HFF-Myc (cell line): ENCODE data around the gene FAM89B.

Experiments used
- DNase-seq: peaks from one replicate; pipeline ENCODE4 v3.0.0-alpha.2; 2011; ENCODE audit warnings: low read depth; ENCODE audit errors: extremely low read depth
- H3K4me3 ChIP-seq: replicated peaks from 2 replicates; pipeline ENCODE4 v1.5.1; 2011; ENCODE audit warnings: low read depth, mild to moderate bottlenecking, control low read depth, low read length
- CTCF ChIP-seq: IDR thresholded peaks from 2 replicates; pipeline ENCODE4 v1.5.1; 2012; ENCODE audit warnings: mild to moderate bottlenecking, low read depth, low read length, control low read depth; ENCODE audit errors: missing control alignments

The FAM89B gene

GRCh38 chr11:65548395-65548794 lies 23.9 kb upstream of the FAM89B start:
- no peak overlapping the region for H3K4me3 ChIP-seq
- DNase-seq: no peak
- no peak for TF ChIP-seq CTCF

DNA sequence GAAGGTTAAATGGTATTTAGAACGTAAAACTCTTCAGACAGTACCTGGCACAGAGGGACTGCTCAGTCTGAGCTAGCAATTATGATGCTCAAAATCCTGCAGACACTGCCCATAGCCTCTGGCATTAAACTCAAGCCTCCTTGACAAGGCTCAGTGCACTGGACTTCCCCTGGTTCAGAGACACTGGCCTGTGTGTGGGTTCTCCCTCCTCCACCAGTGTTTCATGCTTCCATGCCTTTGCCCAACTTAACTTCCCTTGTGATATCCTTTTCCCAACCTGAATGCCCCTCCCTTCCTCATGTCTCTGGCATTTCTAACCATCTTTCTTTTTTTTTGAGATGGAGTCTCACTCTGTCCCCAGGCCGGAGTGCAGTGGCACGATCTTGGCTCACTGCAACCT lies 23.2 kb upstream of the FAM89B start:
- no peak overlapping the region for H3K4me3 ChIP-seq
- no peak for DNase-seq
- TF ChIP-seq CTCF: no peak

DNA sequence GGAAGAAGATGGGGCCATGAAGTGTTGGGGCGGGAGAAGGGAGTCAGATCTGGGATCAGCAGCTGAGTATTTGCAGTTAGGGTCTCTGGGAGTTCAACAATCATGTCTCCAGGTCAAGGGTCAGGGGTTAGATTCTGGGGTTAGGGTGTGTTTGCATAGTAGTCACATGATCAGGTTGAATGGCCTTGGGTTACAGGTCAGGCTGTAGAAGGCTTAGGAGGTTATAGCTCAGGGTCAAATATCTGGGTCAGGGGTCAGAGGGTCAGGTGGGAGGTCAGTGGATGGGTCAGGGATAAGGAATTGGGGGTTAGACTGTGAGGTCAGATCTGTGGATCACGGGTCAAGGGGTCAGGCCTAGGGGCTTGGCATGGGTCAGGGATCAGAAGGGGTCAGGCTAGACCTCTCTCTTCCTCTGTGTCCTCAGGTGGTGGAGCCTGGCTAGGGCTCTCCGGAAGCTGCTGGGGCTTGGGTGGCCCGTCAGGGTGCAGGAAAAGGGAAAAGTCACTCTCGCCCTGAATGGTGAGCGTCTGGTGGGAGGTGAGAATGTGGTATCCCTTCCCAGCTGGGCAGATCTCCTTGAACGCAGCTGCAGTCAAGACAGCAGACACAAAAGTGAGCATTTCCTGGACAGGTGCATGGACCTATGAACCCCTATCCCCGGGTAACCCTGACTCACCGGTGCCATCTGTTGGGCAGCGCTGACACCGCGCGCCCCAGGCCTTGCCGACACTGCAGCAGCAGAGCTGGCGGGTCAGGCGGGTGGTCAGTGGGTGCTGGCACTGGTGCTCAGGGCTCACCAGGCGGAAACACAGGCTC lies 20.6 kb upstream of the FAM89B start:
- H3K4me3 ChIP-seq: no peak overlapping the region
- no peak for DNase-seq

GRCh38 chr11:65552388-65552951 lies 19.9 kb upstream of the FAM89B start:
- H3K4me3 ChIP-seq: no peak overlapping the region
- TF ChIP-seq CTCF: peak; percentile 0
- DNase-seq: no peak

More for the DNA sequence above, 20.6 kb upstream of the FAM89B start:
- TF ChIP-seq CTCF: peak; percentile 47

- TF ChIP-seq CTCF: no peak
- no peak overlapping the region for H3K4me3 ChIP-seq
- DNase-seq: no peak
These were observed 18.9 kb upstream of the FAM89B start for GRCh38 chr11:65553301-65554001.

DNA sequence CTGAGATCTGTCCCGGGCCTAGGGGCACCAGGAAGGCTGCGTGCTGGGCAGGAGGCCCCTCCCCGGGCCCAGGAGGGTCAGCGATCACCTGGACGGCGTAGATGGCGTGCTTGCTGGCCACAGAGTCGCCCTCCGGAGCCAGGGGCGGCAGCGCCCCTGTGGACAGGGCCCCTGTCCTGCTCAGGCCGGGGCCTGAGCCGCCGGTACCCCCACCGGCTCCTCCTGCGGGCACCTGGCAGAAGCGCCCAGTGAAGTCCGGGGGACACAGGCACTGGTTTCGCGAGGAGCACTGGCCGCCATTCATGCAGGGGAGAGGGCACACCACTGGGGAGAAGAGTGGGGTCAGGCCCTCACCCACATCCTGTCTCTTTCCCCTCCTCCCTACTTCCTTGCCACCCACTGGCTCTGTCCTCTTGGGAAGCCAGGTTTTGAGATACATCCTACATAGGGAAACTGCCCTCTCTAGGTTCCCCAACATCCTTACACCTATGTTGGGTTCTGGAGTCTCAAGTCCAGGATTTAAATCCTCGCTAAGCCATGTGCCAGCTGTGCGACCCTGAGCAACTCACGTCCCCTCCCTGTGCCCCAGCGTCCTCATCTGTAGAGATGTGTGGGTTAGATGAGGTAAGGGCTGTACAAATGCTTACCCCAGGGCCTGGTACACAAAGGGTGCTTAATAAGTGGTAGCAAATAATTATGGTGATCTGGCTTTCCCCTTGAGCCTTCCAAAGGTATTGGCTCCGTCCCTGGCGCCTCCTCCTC lies 18.1 kb upstream of the FAM89B start:
- DNase-seq: no peak
- no peak for TF ChIP-seq CTCF
- H3K4me3 ChIP-seq: no peak overlapping the region
